Prostate gland (tissue), 2 donors: ENCODE results near the gene DHX30. TPM values are rescaled to one million over a fixed set of nuclear protein-coding genes. Genes with fewer than 3 reads are reported as not detected.
"Not testable (repeated sequence)": the region's sequence is repeated elsewhere in the genome, so short reads cannot be mapped to it uniquely, and the experiment has no call there.

Experiments
- DNase-seq: peaks from one replicate; pipeline ENCODE4 v3.0.0-alpha.2; 2019; ENCODE audit warnings: low spot score
- H3K27ac ChIP-seq, 2 donors: fragments of 200-600 bp; sonication (generic); 2 replicates each; pipeline ENCODE4 v1.5.1; 2017 to 2019
- H3K27me3 ChIP-seq: fragments of 200-600 bp; sonication (generic); replicated peaks from 2 replicates; pipeline ENCODE4 v1.5.1; 2019; ENCODE audit not compliant: insufficient read depth
- H3K36me3 ChIP-seq, 2 donors: fragments of 200-600 bp; sonication (generic); 1 replicate in 1 of 2; 2 replicates in 1 of 2; pipeline versions ENCODE4 v1.5.1 to v1.8.1; 2017 to 2019
- H3K4me1 ChIP-seq: fragments of 200-600 bp; sonication (generic); replicated peaks from 2 replicates; pipeline ENCODE4 v1.5.1; 2019
- H3K4me3 ChIP-seq, 2 donors: fragments of 200-600 bp; sonication (generic); 2 replicates each; pipeline ENCODE4 v1.5.1; 2017 to 2019
- H3K9me3 ChIP-seq: fragments of 200-600 bp; sonication (generic); 2 replicates; pipeline ENCODE4 v1.5.1; 2017
- POLR2A ChIP-seq: fragments of 450-650 bp; IDR thresholded peaks from one replicate; pipeline ENCODE4 v1.6.1; 2016; ENCODE audit warnings: antibody characterized with exemption, mild to moderate bottlenecking
- POLR2AphosphoS5 ChIP-seq: sonication (generic); formaldehyde crosslinking; IDR thresholded peaks from one replicate; pipeline ENCODE4 v1.6.1; 2017; ENCODE audit warnings: antibody characterized with exemption
- WGBS: methylation state at CpG from one replicate; pipeline ENCODE4 v1.1.5; 2018; 5-methylcytosine and 5-hydroxymethylcytosine counted together
- intact Hi-C: fragments of 100-400 bp; cut with DNase I; formaldehyde crosslinking; loops from one replicate; pipeline ENCODE4 v1.14.2; 2022
- total RNA-seq, 2 donors: library from RNA; depleted of rRNA; stranded (reverse); fragments of >200 nt; gene quantifications; one replicate each; pipeline ENCODE4 v1.1.0, GENCODE V29; 2016
- TF ChIP-seq, protein P1 (sequence below), 4 experiments: fragments of 200-600 bp in 2 of 4; fragments of 450-650 bp in 2 of 4; sonication (generic) in 2 of 4; IDR thresholded peaks; 1 replicate in 3 of 4; 2 replicates in 1 of 4; pipeline ENCODE4 v1.5.1; 2016 to 2019; ENCODE audit warnings: antibody characterized with exemption in 4 of 4, mild to moderate bottlenecking in 2 of 4, moderate library complexity in 2 of 4

DHX30 gene
- total RNA-seq, 2 donors from 2014 or later = 72.9 to 107 TPM

DNA sequence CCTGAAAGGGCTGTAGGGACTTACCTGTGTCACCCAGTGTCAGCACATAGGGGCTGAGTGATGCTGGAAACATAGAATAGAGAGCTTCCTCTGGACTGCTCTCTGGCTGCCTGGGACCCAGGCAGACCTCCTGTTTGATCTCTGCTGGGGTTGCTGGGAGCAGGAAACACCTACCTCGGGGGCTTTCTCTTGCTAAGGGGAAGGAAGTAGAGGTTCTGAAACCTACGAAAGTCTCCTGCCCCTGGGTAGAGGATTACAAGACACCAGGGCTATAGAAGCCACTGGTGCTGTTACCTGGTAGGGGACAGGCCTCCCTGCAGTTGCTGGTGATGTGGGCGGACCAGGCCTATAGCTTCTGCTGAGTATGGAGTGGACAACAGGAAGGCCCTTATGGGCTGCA, 81.7 kb downstream of the DHX30 start:
- H3K27ac ChIP-seq = no peak overlapping the region
- H3K27me3 ChIP-seq = no peaks in the 10 kb centered on the region
- TF ChIP-seq, protein P1, sequence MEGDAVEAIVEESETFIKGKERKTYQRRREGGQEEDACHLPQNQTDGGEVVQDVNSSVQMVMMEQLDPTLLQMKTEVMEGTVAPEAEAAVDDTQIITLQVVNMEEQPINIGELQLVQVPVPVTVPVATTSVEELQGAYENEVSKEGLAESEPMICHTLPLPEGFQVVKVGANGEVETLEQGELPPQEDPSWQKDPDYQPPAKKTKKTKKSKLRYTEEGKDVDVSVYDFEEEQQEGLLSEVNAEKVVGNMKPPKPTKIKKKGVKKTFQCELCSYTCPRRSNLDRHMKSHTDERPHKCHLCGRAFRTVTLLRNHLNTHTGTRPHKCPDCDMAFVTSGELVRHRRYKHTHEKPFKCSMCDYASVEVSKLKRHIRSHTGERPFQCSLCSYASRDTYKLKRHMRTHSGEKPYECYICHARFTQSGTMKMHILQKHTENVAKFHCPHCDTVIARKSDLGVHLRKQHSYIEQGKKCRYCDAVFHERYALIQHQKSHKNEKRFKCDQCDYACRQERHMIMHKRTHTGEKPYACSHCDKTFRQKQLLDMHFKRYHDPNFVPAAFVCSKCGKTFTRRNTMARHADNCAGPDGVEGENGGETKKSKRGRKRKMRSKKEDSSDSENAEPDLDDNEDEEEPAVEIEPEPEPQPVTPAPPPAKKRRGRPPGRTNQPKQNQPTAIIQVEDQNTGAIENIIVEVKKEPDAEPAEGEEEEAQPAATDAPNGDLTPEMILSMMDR (IDR thresholded peaks at IDR 0.05) = no peak
- TF ChIP-seq POLR2AphosphoS5 = no peak
- TF ChIP-seq POLR2A = no peak
- H3K4me1 ChIP-seq = no peaks in the 10 kb centered on the region
- H3K9me3 ChIP-seq = no peaks in the 10 kb centered on the region
- no peak overlapping the region for H3K4me3 ChIP-seq
- WGBS = 85% methylated on average over 3 of the region's 3 CpGs
- intact Hi-C loops = no loop called here
- no peak for DNase-seq
- no peaks in the 10 kb centered on the region for H3K36me3 ChIP-seq

GRCh38 chr3:47885168-47885567, 82.2 kb downstream of the DHX30 start:
- DNase-seq = no peak
- Histone ChIP-seq H3K9me3 (no peaks in the 10 kb centered on the region), H3K4me1 (no peaks in the 10 kb centered on the region), H3K27ac (no peak overlapping the region), H3K27me3 (no peaks in the 10 kb centered on the region), H3K36me3 (no peaks in the 10 kb centered on the region), H3K4me3 (no peak overlapping the region)
- TF ChIP-seq POLR2A (no peak), POLR2AphosphoS5 (no peak)
- TF ChIP-seq, protein P1 (IDR thresholded peaks at IDR 0.05) = no peak
- 100% methylated on average over 1 of the region's 1 CpG for WGBS
- intact Hi-C loops = no loop called here

- H3K27ac ChIP-seq, H3K9me3 ChIP-seq, H3K4me3 ChIP-seq, intact Hi-C loops, H3K4me1 ChIP-seq, H3K27me3 ChIP-seq, DNase-seq, H3K36me3 ChIP-seq: not testable (repeated sequence)
- WGBS = 79% methylated on average over 9 of the region's 9 CpGs
These were observed 85.1 kb downstream of the DHX30 start for GRCh38 chr3:47887991-47888390.

DNA sequence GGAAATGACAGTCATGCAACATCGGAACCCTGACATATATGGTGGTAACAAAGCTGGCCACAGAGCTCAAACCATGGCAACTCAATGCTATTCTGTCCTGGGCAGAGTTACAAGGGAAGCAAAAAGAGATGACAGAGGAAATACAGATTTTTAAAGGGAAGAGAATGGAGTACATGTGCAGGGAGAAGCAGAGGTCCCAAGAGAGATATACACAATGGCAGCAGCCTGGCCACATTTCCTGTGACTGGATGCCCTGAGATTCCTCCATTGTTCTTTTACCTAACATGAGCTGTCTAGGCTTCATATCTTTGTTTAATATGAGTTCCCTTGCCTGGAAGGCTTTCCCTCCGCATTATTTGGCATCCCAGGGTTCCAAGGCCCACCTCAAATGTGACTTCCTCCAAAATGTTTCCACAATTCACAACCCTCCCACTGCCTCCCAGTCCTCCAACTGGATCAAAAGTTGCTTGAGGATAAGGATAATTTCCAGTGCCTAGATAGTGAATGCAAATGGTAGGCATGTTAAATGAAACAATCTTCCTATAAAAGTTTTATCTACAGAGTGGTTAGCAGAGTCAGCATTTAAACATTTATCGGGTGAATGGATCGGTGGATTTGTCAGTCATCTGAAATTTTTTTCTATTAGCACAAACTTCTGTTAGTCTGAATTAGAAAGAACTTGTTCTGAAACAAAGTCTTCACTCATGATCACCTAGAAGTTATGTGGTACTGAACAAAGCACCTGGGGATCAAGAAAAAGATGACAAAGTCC, 86.2 kb downstream of the DHX30 start:
- Histone ChIP-seq H3K27me3 (no peaks in the 10 kb centered on the region), H3K9me3 (no peaks in the 10 kb centered on the region), H3K27ac (no peak overlapping the region), H3K4me1 (no peaks in the 10 kb centered on the region), H3K36me3 (no peaks in the 10 kb centered on the region), H3K4me3 (no peak overlapping the region)
- DNase-seq = no peak
- intact Hi-C loops = no loop called here
- 92% methylated on average over 4 of the region's 4 CpGs for WGBS
- TF ChIP-seq POLR2A (no peak), POLR2AphosphoS5 (no peak)
- TF ChIP-seq, protein P1 (IDR thresholded peaks at IDR 0.05) = no peak

DNA sequence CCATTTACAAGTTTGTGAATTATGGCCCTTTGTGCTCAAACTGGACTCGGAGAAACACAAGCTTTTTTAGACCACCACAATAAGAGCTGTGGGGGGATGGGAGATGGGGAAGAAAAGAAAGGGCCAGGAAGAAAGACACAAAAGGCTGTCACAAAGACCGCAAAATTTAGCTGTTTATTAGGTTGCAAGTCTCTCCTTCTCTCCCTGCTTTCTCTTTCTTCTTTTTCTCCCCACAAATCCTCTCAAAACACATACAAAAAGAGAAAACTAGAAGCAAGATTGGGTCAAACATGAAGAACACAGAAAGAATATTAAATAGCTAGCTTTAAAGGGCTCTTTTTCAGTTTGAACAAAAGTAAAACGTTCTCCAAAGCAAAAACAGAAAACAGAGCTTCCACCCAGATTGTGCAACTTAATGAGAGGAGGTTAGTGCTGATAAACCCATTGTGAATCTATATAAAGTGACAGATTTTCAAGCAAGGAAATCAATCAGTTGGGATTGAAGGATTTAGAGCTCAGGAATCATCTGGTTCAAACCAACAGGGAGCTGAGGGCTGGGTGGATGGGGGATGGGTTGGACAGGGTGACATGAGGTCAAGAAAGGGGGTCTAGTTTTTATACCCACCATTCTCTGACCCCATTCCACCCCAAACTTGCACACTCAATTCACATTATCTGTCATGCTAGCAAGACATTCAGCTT, 87.3 kb downstream of the DHX30 start:
- Histone ChIP-seq H3K27ac (no peak overlapping the region), H3K9me3 (no peaks in the 10 kb centered on the region), H3K27me3 (no peaks in the 10 kb centered on the region), H3K4me1 (no peaks in the 10 kb centered on the region), H3K36me3 (no peaks in the 10 kb centered on the region), H3K4me3 (no peak overlapping the region)
- DNase-seq = no peak
- WGBS = 40% methylated on average over 3 of the region's 3 CpGs
- TF ChIP-seq, protein P1 (IDR thresholded peaks at IDR 0.05) = no peak
- TF ChIP-seq POLR2AphosphoS5 (no peak), POLR2A (no peak)
- intact Hi-C loops = no loop called here
